HepG2 (cell line): ENCODE measurements around the gene AARSD1. TPM values are rescaled to one million over a fixed set of nuclear protein-coding genes. Genes with fewer than 3 reads are reported as not detected.
"Not testable (repeated sequence)": the region's sequence is repeated elsewhere in the genome, so short reads cannot be mapped to it uniquely, and the experiment has no call there.

Experiments used
- ATAC-seq: fragments of 200-7000 bp; cut with Tn5 transposase; 3 replicates; pipeline ENCODE4 v1.9.1; 2020; ENCODE audit warnings: mild to moderate bottlenecking, moderate library complexity
- BruUV-seq: library from RNA; stranded (reverse); fragments of 400-500 nt; replicated peaks from 2 replicates; lab custom pipeline; 2021; lab: Mats Ljungman, UMichigan
- CTCF ChIA-PET: fragments of 300-600 bp; formaldehyde crosslinking; extraction: SDS; loops from one replicate; lab custom pipeline; 2021; ENCODE audit warnings: low total read pairs, inconsistent platforms, low intra/inter-chr PET ratio; lab: Yijun Ruan, JAX
- POLR2A ChIA-PET: fragments of 350-600 bp; sonication (Branson Sonifier 250); formaldehyde crosslinking; loops from one replicate; lab custom pipeline; 2020; ENCODE audit warnings: antibody characterized with exemption, inconsistent platforms; lab: Yijun Ruan, JAX
- DNase-seq: peaks from one replicate; pipeline ENCODE4 v3.0.0-alpha.2; 2015; ENCODE audit warnings: low spot score
- FAIRE-seq: peaks from 3 replicates; lab custom pipeline; 2011; peaks lifted over from hg19 to GRCh38; lab: Jason Lieb, UNC
- H2AFZ ChIP-seq: one replicate; pipeline ENCODE4 v1.6.1; 2011; ENCODE audit warnings: low read length, inconsistent platforms
- H3K27ac ChIP-seq: fragments of 300-600 bp; 3 replicates; pipeline ENCODE4 v1.8.0; 2011; ENCODE audit warnings: mixed run types, mild to moderate bottlenecking, mixed read lengths, low read length, inconsistent platforms; ENCODE audit not compliant: insufficient read depth; ENCODE audit errors: extremely low read length
- H3K27me3 ChIP-seq, 2 experiments: fragments of 200-600 bp in 1 of 2; 2 replicates in 1 of 2; 3 replicates in 1 of 2; pipeline versions ENCODE4 v1.6.0 to v1.8.0; 2011; ENCODE audit warnings: low read length in 2 of 2, mild to moderate bottlenecking in 2 of 2, moderate library complexity in 2 of 2, inconsistent platforms in 1 of 2; ENCODE audit not compliant: insufficient read depth in 2 of 2, control insufficient read depth in 1 of 2
- H3K36me3 ChIP-seq, 2 experiments: fragments of 200-600 bp in 1 of 2; replicated peaks in 1 of 2; 2 replicates in 1 of 2; 3 replicates in 1 of 2; pipeline versions ENCODE4 v1.5.1 to v1.8.0; 2011; ENCODE audit warnings: low read length in 2 of 2, inconsistent platforms in 1 of 2; ENCODE audit not compliant: insufficient read depth in 2 of 2, control insufficient read depth in 1 of 2
- H3K4me1 ChIP-seq: 2 replicates; pipeline ENCODE4 v1.5.1; 2012; ENCODE audit warnings: low read length, inconsistent platforms; ENCODE audit not compliant: insufficient read depth
- H3K4me2 ChIP-seq: 2 replicates; pipeline ENCODE4 v1.6.0; 2011; ENCODE audit warnings: low read depth, low read length, inconsistent platforms
- H3K4me3 ChIP-seq, 3 experiments: fragments of 200-600 bp in 1 of 3; sonication (generic), shearing (Covaris generic) in 1 of 3; replicated peaks in 1 of 3; 2 replicates each; pipeline ENCODE4 v1.5.1; 2011 to 2016; ENCODE audit warnings: low read length in 3 of 3, inconsistent platforms in 2 of 3, low read depth in 2 of 3, mild to moderate bottlenecking in 2 of 3, control low read depth in 1 of 3, mixed read lengths in 1 of 3; ENCODE audit not compliant: insufficient read depth in 1 of 3
- H3K79me2 ChIP-seq: one replicate; pipeline ENCODE4 v1.6.1; 2011; ENCODE audit warnings: low read length, inconsistent platforms; ENCODE audit not compliant: insufficient read depth
- H3K9ac ChIP-seq: 2 replicates; pipeline ENCODE4 v1.6.0; 2011; ENCODE audit warnings: mild to moderate bottlenecking, low read depth, low read length, inconsistent platforms; ENCODE audit not compliant: insufficient read depth
- H3K9me3 ChIP-seq: 2 replicates; pipeline ENCODE4 v1.5.1; 2012; ENCODE audit warnings: mild to moderate bottlenecking, low read length
- H4K20me1 ChIP-seq: 2 replicates; pipeline ENCODE4 v1.6.0; 2011; ENCODE audit warnings: inconsistent platforms, mild to moderate bottlenecking, low read length, moderate library complexity; ENCODE audit not compliant: insufficient read depth
- ZNF24 ChIP-seq: fragments of 450-650 bp; IDR thresholded peaks from 2 replicates; pipeline ENCODE4 v1.6.1; 2017; ENCODE audit warnings: antibody characterized with exemption, mild to moderate bottlenecking
- ZNF460 ChIP-seq: sonication (generic); formaldehyde crosslinking; IDR thresholded peaks from 2 replicates; pipeline ENCODE4 v1.5.1; 2020; ENCODE audit warnings: missing genetic modification reagents, mild to moderate bottlenecking, borderline replicate concordance
- ZNF629 ChIP-seq: sonication (generic); formaldehyde crosslinking; conservative IDR thresholded peaks from 2 replicates; pipeline ENCODE4 v1.5.0; 2020; ENCODE audit warnings: missing genetic modification reagents
- ZNF652 ChIP-seq: IDR thresholded peaks from 2 replicates; pipeline ENCODE4 v1.6.1; 2016; ENCODE audit warnings: low read depth, borderline replicate concordance
- ZNF724P ChIP-seq: sonication (generic); formaldehyde crosslinking; IDR thresholded peaks from 2 replicates; pipeline ENCODE4 v1.8.0; 2022; ENCODE audit warnings: missing genetic modification reagents, borderline replicate concordance
- WGBS: methylation state at CpG from one replicate; pipeline ENCODE4 v1.1.6; 2017; ENCODE audit warnings: low lambda C conversion rate; 5-methylcytosine and 5-hydroxymethylcytosine counted together
- in situ Hi-C: cut with HindIII; loops from 2 replicates; pipeline ENCODE4 v1.10.0; 2017; ENCODE audit warnings: low pct_unique_long_range_greater_than_20kb; ENCODE audit not compliant: extremely low pct_ligation_motif_present
- intact Hi-C: fragments of 100-400 bp; cut with micrococcal nuclease; formaldehyde crosslinking; loops from one replicate; pipeline ENCODE4 v1.10.0; 2022; ENCODE audit not compliant: unreplicated experiment
- polyA plus RNA-seq, 8 experiments: library from polyadenylated mRNA; depleted of rRNA in 3 of 8; stranded (reverse) in 7 of 8; unstranded in 1 of 8; fragments of >200 nt; fragmentation: Illumina TruSeq in 4 of 8; extraction: Trizol in 4 of 8; gene quantifications; 2 replicates each; pipeline versions ENCODE4 v1.2.1 to v1.2.3, GENCODE V29; 2011 to 2016; ENCODE audit warnings: low read depth in 4 of 8, missing spikeins in 1 of 8, mixed read lengths in 1 of 8; ENCODE audit not compliant: insufficient read depth in 1 of 8
- total RNA-seq, 5 experiments: library from RNA; depleted of rRNA; stranded (reverse); fragments of >200 nt; fragmentation: Illumina TruSeq; extraction: Trizol; gene quantifications; 2 replicates each; pipeline ENCODE4 v1.2.3, GENCODE V29; 2016; ENCODE audit warnings: low read depth in 1 of 5
- TF ChIP-seq, protein P1 (sequence below): sonication (generic); formaldehyde crosslinking; IDR thresholded peaks from 2 replicates; pipeline ENCODE4 v1.5.0; 2020; ENCODE audit warnings: mild to moderate bottlenecking, missing genetic modification reagents

The AARSD1 gene
- total and polyA plus RNA-seq, 2 of the 13 experiments (the other 11 are each of a cell fraction or from before 2014, with no cell fraction given): 24.7 to 29.3 TPM

GRCh38 chr17:42916388-42917235 lies 47.6 kb downstream of the AARSD1 start:
- H4K20me1 ChIP-seq, DNase-seq, POLR2A ChIA-PET, H3K27ac ChIP-seq, H3K27me3 ChIP-seq, H3K4me3 ChIP-seq, CTCF ChIA-PET, intact Hi-C loops, H3K4me2 ChIP-seq, FAIRE-seq, H3K36me3 ChIP-seq, H2AFZ ChIP-seq, H3K9ac ChIP-seq, BruUV-seq, H3K9me3 ChIP-seq, in situ Hi-C loops, H3K79me2 ChIP-seq, ATAC-seq: not testable (repeated sequence)
- peaks cover 46% of the 10 kb centered on the region for H3K4me1 ChIP-seq
- TF ChIP-seq ZNF24 (peak; percentile 96), ZNF652 (peak; percentile 85), ZNF460 (CRISPR knock-in tag) (peak; percentile 61; the same call in 1 of the 2 replicates)
- TF ChIP-seq, protein P1, sequence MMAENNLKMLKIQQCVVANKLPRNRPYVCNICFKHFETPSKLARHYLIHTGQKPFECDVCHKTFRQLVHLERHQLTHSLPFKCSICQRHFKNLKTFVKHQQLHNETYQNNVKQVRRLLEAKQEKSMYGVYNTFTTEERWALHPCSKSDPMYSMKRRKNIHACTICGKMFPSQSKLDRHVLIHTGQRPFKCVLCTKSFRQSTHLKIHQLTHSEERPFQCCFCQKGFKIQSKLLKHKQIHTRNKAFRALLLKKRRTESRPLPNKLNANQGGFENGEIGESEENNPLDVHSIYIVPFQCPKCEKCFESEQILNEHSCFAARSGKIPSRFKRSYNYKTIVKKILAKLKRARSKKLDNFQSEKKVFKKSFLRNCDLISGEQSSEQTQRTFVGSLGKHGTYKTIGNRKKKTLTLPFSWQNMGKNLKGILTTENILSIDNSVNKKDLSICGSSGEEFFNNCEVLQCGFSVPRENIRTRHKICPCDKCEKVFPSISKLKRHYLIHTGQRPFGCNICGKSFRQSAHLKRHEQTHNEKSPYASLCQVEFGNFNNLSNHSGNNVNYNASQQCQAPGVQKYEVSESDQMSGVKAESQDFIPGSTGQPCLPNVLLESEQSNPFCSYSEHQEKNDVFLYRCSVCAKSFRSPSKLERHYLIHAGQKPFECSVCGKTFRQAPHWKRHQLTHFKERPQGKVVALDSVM: peak; percentile 28; the same call in 1 of the 2 replicates
- WGBS: 79% methylated on average over 4 of the region's 4 CpGs

- H3K9ac ChIP-seq, BruUV-seq, H3K4me3 ChIP-seq, H3K27me3 ChIP-seq, ATAC-seq, H3K27ac ChIP-seq, H3K4me2 ChIP-seq, H3K36me3 ChIP-seq, intact Hi-C loops, in situ Hi-C loops, H2AFZ ChIP-seq, POLR2A ChIA-PET, H4K20me1 ChIP-seq, H3K9me3 ChIP-seq, FAIRE-seq, H3K79me2 ChIP-seq, CTCF ChIA-PET, DNase-seq: not testable (repeated sequence)
- peaks cover 32% of the 10 kb centered on the region for H3K4me1 ChIP-seq
- TF ChIP-seq ZNF629 (CRISPR knock-in tag) (peak; percentile 52; the same call in 1 of the 2 replicates), ZNF724P (CRISPR knock-in tag) (0 out of 2 replicates have a peak, but pooled peaks have one; percentile 31)
- TF ChIP-seq, protein P1: peak; percentile 53; the same call in 1 of the 2 replicates
- 94% methylated on average over 6 of the region's 6 CpGs for WGBS
Measured at GRCh38 chr17:42915288-42915687, 49.0 kb downstream of the AARSD1 start.
